ENCODE measurements around the gene MRAS. TPM values are rescaled to one million over a fixed set of nuclear protein-coding genes. Genes with fewer than 3 reads are reported as not detected.
A peak's percentile ranks its signal among the peaks of the same experiment; 100 is the strongest.

Gene MRAS
- total and polyA plus RNA-seq, 7 experiments from 2014 or later: 0.05 to 4.9 (median 0.80) TPM; not detected in 2

- DNase-seq (no peak), ATAC-seq (no peak)
- Mint-ChIP-seq H3K9me3 (peaks cover 0 to 2% (median 0%) of the 10 kb centered on the region in 11 donors), H3K27me3 (peaks cover 40 to 68% (median 50%) of the 10 kb centered on the region in 5 donors), H3K4me1 (peaks cover 0 to 20% (median 12%) of the 10 kb centered on the region in 7 donors), H3K36me3 (peaks cover 0 to 5% (median 0%) of the 10 kb centered on the region in 5 donors), H3K4me3 (peak overlapping the region in 1 of 10 donors; percentile 76), H3K27ac (no peak overlapping the region)
- H3K27me3 ChIP-seq (ENCODE audit: control insufficient read depth in 2 of 2, insufficient read depth in 2 of 2, low read length in 2 of 2): no peaks in the 10 kb centered on the region
- ChIA-PET POLR2A (no interaction called here), CTCF (no interaction called here)
- H3K27ac ChIP-seq (ENCODE audit: low read depth, low read length): no peak overlapping the region
- intact Hi-C loops (cut with micrococcal nuclease): no loop called here
- no peaks in the 10 kb centered on the region for H3K4me1 ChIP-seq (ENCODE audit: control insufficient read depth in 2 of 2, insufficient read depth in 2 of 2, low read length in 2 of 2)
- H3K36me3 ChIP-seq (ENCODE audit: control insufficient read depth in 2 of 3, insufficient read depth in 3 of 3, low read length in 3 of 3): no peaks in the 10 kb centered on the region
- H3K9me3 ChIP-seq (ENCODE audit: control insufficient read depth in 2 of 3, low read length in 3 of 3): no peaks in the 10 kb centered on the region
- no peak overlapping the region for H3K4me3 ChIP-seq (ENCODE audit: low read length)
Measured at GRCh38 chr3:138432576-138433240, 84.3 kb downstream of the MRAS start.

GRCh38 chr3:138433892-138434275 is 85.5 kb downstream of the MRAS start:
- intact Hi-C loops (cut with micrococcal nuclease): loop anchor here in 1 of 2 donors (1.0 kb wide), 1 partner anchor 160 kb away; the partner anchor contains the start of gene CEP70
- H3K4me3 Mint-ChIP-seq: peak overlapping the region; percentile 48 to 87 (median 66)
- no peaks in the 10 kb centered on the region for H3K36me3 ChIP-seq (ENCODE audit: control insufficient read depth in 2 of 3, insufficient read depth in 3 of 3, low read length in 3 of 3)
- peaks cover 0 to 2% (median 0%) of the 10 kb centered on the region in 11 donors for H3K9me3 Mint-ChIP-seq
- H3K4me1 ChIP-seq (ENCODE audit: control insufficient read depth in 2 of 2, insufficient read depth in 2 of 2, low read length in 2 of 2): no peaks in the 10 kb centered on the region
- no peak overlapping the region for H3K27ac ChIP-seq (ENCODE audit: low read depth, low read length)
- no peaks in the 10 kb centered on the region for H3K27me3 ChIP-seq (ENCODE audit: control insufficient read depth in 2 of 2, insufficient read depth in 2 of 2, low read length in 2 of 2)
- peak overlapping the region in 1 of 9 donors; percentile 5 for H3K27ac Mint-ChIP-seq
- ChIA-PET POLR2A (no interaction called here), CTCF (no interaction called here)
- H3K4me1 Mint-ChIP-seq: peaks cover 0 to 20% (median 12%) of the 10 kb centered on the region in 7 donors
- no peak overlapping the region for H3K4me3 ChIP-seq (ENCODE audit: low read length)
- no peak for ATAC-seq
- peaks cover 0 to 5% (median 0%) of the 10 kb centered on the region in 5 donors for H3K36me3 Mint-ChIP-seq
- H3K27me3 Mint-ChIP-seq: peaks cover 40 to 73% (median 60%) of the 10 kb centered on the region in 5 donors
- no peak for DNase-seq
- no peaks in the 10 kb centered on the region for H3K9me3 ChIP-seq (ENCODE audit: control insufficient read depth in 2 of 3, low read length in 3 of 3)

GRCh38 chr3:138434276-138434874 is 86.0 kb downstream of the MRAS start, which contains the start of gene ESYT3:
Gene ESYT3 (plus strand): TSS chr3:138434616. CDS start chr3:138434799, 183 bp downstream.
- Histone ChIP-seq H3K9me3 (ENCODE audit: control insufficient read depth in 2 of 3, low read length in 3 of 3) (no peaks in the 10 kb centered on the region), H3K27me3 (ENCODE audit: control insufficient read depth in 2 of 2, insufficient read depth in 2 of 2, low read length in 2 of 2) (no peaks in the 10 kb centered on the region), H3K4me1 (ENCODE audit: control insufficient read depth in 2 of 2, insufficient read depth in 2 of 2, low read length in 2 of 2) (no peaks in the 10 kb centered on the region), H3K4me3 (ENCODE audit: low read length) (peak within 1 kb of the TSS; percentile 37), H3K27ac (ENCODE audit: low read depth, low read length) (no peak within 1 kb of the TSS), H3K36me3 (ENCODE audit: control insufficient read depth in 2 of 3, insufficient read depth in 3 of 3, low read length in 3 of 3) (no peaks in the 10 kb centered on the region)
- intact Hi-C loops (cut with micrococcal nuclease): loop anchor here in 1 of 2 donors (1.0 kb wide), 1 partner anchor 160 kb away; the partner anchor contains the start of gene CEP70
- peaks cover 40 to 70% (median 61%) of the 10 kb centered on the region in 5 donors for H3K27me3 Mint-ChIP-seq
- H3K36me3 Mint-ChIP-seq: peaks cover 0 to 5% (median 0%) of the 10 kb centered on the region in 5 donors
- ATAC-seq: peak; percentile 72
- peak in 4 of 9 donors; percentile 11 to 67 (median 16) for DNase-seq
- peaks cover 0 to 2% (median 0%) of the 10 kb centered on the region in 11 donors for H3K9me3 Mint-ChIP-seq
- ChIA-PET POLR2A (no interaction called here), CTCF (interaction anchor here (0.6 kb wide), 1 partner anchor 502 kb away, joined by 3 read pairs; no protein-coding TSS in a partner anchor)
- peaks cover 0 to 20% (median 12%) of the 10 kb centered on the region in 7 donors for H3K4me1 Mint-ChIP-seq
- H3K27ac Mint-ChIP-seq: peak within 1 kb of the TSS in 2 of 9 donors; percentile 5 to 13
- H3K4me3 Mint-ChIP-seq: peak within 1 kb of the TSS; percentile 51 to 87 (median 66)

- POLR2A ChIA-PET: no interaction called here
- Mint-ChIP-seq H3K36me3 (peaks cover 0 to 5% (median 0%) of the 10 kb centered on the region in 5 donors), H3K27me3 (peaks cover 40 to 65% (median 61%) of the 10 kb centered on the region in 5 donors), H3K9me3 (peaks cover 0 to 2% (median 0%) of the 10 kb centered on the region in 11 donors), H3K4me3 (peak overlapping the region; percentile 47 to 76 (median 68)), H3K4me1 (peaks cover 0 to 20% (median 12%) of the 10 kb centered on the region in 7 donors), H3K27ac (no peak overlapping the region)
- DNase-seq (peak in 1 of 9 donors; percentile 5), ATAC-seq (peak; percentile 25)
- no peaks in the 10 kb centered on the region for H3K9me3 ChIP-seq (ENCODE audit: control insufficient read depth in 2 of 3, low read length in 3 of 3)
- intact Hi-C loops (cut with micrococcal nuclease): loop anchor here in 1 of 2 donors (1.0 kb wide), 1 partner anchor 159 kb away; the partner anchor contains the start of gene CEP70
- no peaks in the 10 kb centered on the region for H3K36me3 ChIP-seq (ENCODE audit: control insufficient read depth in 2 of 3, insufficient read depth in 3 of 3, low read length in 3 of 3)
- no peak overlapping the region for H3K27ac ChIP-seq (ENCODE audit: low read depth, low read length)
- H3K4me1 ChIP-seq (ENCODE audit: control insufficient read depth in 2 of 2, insufficient read depth in 2 of 2, low read length in 2 of 2): no peaks in the 10 kb centered on the region
- CTCF ChIA-PET: interaction anchor here (0.6 kb wide), 1 partner anchor 501 kb away, joined by 3 read pairs; no protein-coding TSS in a partner anchor
- peak overlapping the region; percentile 37 for H3K4me3 ChIP-seq (ENCODE audit: low read length)
- H3K27me3 ChIP-seq (ENCODE audit: control insufficient read depth in 2 of 2, insufficient read depth in 2 of 2, low read length in 2 of 2): no peaks in the 10 kb centered on the region
Measured at GRCh38 chr3:138434875-138435772, 86.7 kb downstream of the MRAS start.

- intact Hi-C loops (cut with micrococcal nuclease): no loop called here
- H3K36me3 Mint-ChIP-seq: peaks cover 0 to 5% (median 0%) of the 10 kb centered on the region in 5 donors
- POLR2A ChIA-PET: no interaction called here
Measured at GRCh38 chr3:138435840-138436239, 87.5 kb downstream of the MRAS start.

GRCh38 chr3:138437281-138437680 is 88.9 kb downstream of the MRAS start:
- intact Hi-C loops (cut with micrococcal nuclease): no loop called here
- H3K27ac ChIP-seq (ENCODE audit: low read depth, low read length): no peak overlapping the region
- Mint-ChIP-seq H3K36me3 (no peaks in the 10 kb centered on the region), H3K27ac (no peak overlapping the region), H3K27me3 (peaks cover 28 to 53% (median 50%) of the 10 kb centered on the region in 5 donors), H3K4me3 (no peak overlapping the region), H3K9me3 (peaks cover 0 to 2% (median 0%) of the 10 kb centered on the region in 11 donors), H3K4me1 (peaks cover 0 to 20% (median 12%) of the 10 kb centered on the region in 7 donors)
- H3K9me3 ChIP-seq (ENCODE audit: control insufficient read depth in 2 of 3, low read length in 3 of 3): no peaks in the 10 kb centered on the region
- ChIA-PET CTCF (interaction anchor here (0.6 kb wide), 1 partner anchor 43 kb away, joined by 3 read pairs; no protein-coding TSS in a partner anchor), POLR2A (no interaction called here)
- no peaks in the 10 kb centered on the region for H3K27me3 ChIP-seq (ENCODE audit: control insufficient read depth in 2 of 2, insufficient read depth in 2 of 2, low read length in 2 of 2)
- no peaks in the 10 kb centered on the region for H3K4me1 ChIP-seq (ENCODE audit: control insufficient read depth in 2 of 2, insufficient read depth in 2 of 2, low read length in 2 of 2)
- ATAC-seq: no peak
- DNase-seq: no peak
- H3K4me3 ChIP-seq (ENCODE audit: low read length): no peak overlapping the region
- no peaks in the 10 kb centered on the region for H3K36me3 ChIP-seq (ENCODE audit: control insufficient read depth in 2 of 3, insufficient read depth in 3 of 3, low read length in 3 of 3)

More at GRCh38 chr3:138435840-138436239, 87.5 kb downstream of the MRAS start:
- H3K27me3 Mint-ChIP-seq: peaks cover 40 to 63% (median 57%) of the 10 kb centered on the region in 5 donors
- no peak overlapping the region for H3K27ac Mint-ChIP-seq
- DNase-seq (no peak), ATAC-seq (no peak)
- H3K27ac ChIP-seq (ENCODE audit: low read depth, low read length): no peak overlapping the region
- peaks cover 0 to 20% (median 12%) of the 10 kb centered on the region in 7 donors for H3K4me1 Mint-ChIP-seq
- H3K9me3 ChIP-seq (ENCODE audit: control insufficient read depth in 2 of 3, low read length in 3 of 3): no peaks in the 10 kb centered on the region
- H3K27me3 ChIP-seq (ENCODE audit: control insufficient read depth in 2 of 2, insufficient read depth in 2 of 2, low read length in 2 of 2): no peaks in the 10 kb centered on the region
- no peak overlapping the region for H3K4me3 ChIP-seq (ENCODE audit: low read length)
- H3K4me1 ChIP-seq (ENCODE audit: control insufficient read depth in 2 of 2, insufficient read depth in 2 of 2, low read length in 2 of 2): no peaks in the 10 kb centered on the region
- peak overlapping the region; percentile 33 to 71 (median 54) for H3K4me3 Mint-ChIP-seq
- no peaks in the 10 kb centered on the region for H3K36me3 ChIP-seq (ENCODE audit: control insufficient read depth in 2 of 3, insufficient read depth in 3 of 3, low read length in 3 of 3)
- H3K9me3 Mint-ChIP-seq: peaks cover 0 to 2% (median 0%) of the 10 kb centered on the region in 11 donors
- CTCF ChIA-PET: no interaction called here

Data from naive thymus-derived CD4-positive, alpha-beta T cell (primary cell).